Fibroblast of the conjunctiva (primary cell): Measurements from ENCODE around the gene SIRPA.
A peak's percentile ranks its signal among the peaks of the same experiment; 100 is the strongest.

Experiments
- DNase-seq: peaks from one replicate; pipeline ENCODE4 v3.0.0-alpha.2; 2010; ENCODE audit warnings: low read depth

Gene SIRPA

GRCh38 chr20:1951436-1952115 is 56.4 kb downstream of the SIRPA start:
- no peak for DNase-seq

- DNase-seq: no peak
These were observed 57.7 kb downstream of the SIRPA start for GRCh38 chr20:1952737-1953530.

- DNase-seq: no peak
These were observed 58.4 kb downstream of the SIRPA start for GRCh38 chr20:1953621-1954020.

GRCh38 chr20:1955217-1955616 is 60.0 kb downstream of the SIRPA start:
- DNase-seq: no peak

GRCh38 chr20:1958426-1958825 is 63.2 kb downstream of the SIRPA start:
- DNase-seq: no peak

- no peak for DNase-seq
These were observed 63.9 kb downstream of the SIRPA start for GRCh38 chr20:1959156-1959555.

GRCh38 chr20:1961374-1961773 is 66.2 kb downstream of the SIRPA start:
- no peak for DNase-seq

- no peak for DNase-seq
These were observed 68.9 kb downstream of the SIRPA start for GRCh38 chr20:1964061-1964460.

- DNase-seq: no peak
These were observed 69.6 kb downstream of the SIRPA start for GRCh38 chr20:1964659-1965405.

- DNase-seq: peak; percentile 31
These were observed 70.5 kb downstream of the SIRPA start for GRCh38 chr20:1965520-1966351.

- no peak for DNase-seq
These were observed 73.8 kb downstream of the SIRPA start for GRCh38 chr20:1968964-1969363.

GRCh38 chr20:1971893-1972586 is 76.8 kb downstream of the SIRPA start:
- DNase-seq: no peak

GRCh38 chr20:1973601-1974440 is 78.6 kb downstream of the SIRPA start:
- DNase-seq: no peak

GRCh38 chr20:1975291-1975690 is 80.1 kb downstream of the SIRPA start:
- DNase-seq: no peak

- no peak for DNase-seq
These were observed 84.0 kb downstream of the SIRPA start for GRCh38 chr20:1979106-1979778.

GRCh38 chr20:1982686-1983085 is 87.5 kb downstream of the SIRPA start:
- no peak for DNase-seq

GRCh38 chr20:1983301-1983700 is 88.1 kb downstream of the SIRPA start:
- DNase-seq: no peak

GRCh38 chr20:1987826-1988225 is 92.6 kb downstream of the SIRPA start:
- no peak for DNase-seq
